Right renal cortex interstitium (tissue), 3 donors: ENCODE measurements around the gene LTN1. TPM values are rescaled to one million over a fixed set of nuclear protein-coding genes. Genes with fewer than 3 reads are reported as not detected.
"Not testable (repeated sequence)": the region's sequence is repeated elsewhere in the genome, so short reads cannot be mapped to it uniquely, and the experiment has no call there.

Experiments used
- DNase-seq, 3 donors: peaks; one replicate each; pipeline ENCODE4 v3.0.0-alpha.2; 2013; ENCODE audit warnings: low read depth in 3 of 3, low spot score in 2 of 3
- polyA plus RNA-seq, 3 donors: library from polyadenylated mRNA; unstranded; fragments of 120-200 nt; gene quantifications; one replicate each; pipeline ENCODE4 v1.2.1, GENCODE V29; 2013; ENCODE audit not compliant: insufficient read length in 3 of 3

LTN1 gene
- polyA plus RNA-seq, 3 donors: 30.5 to 35.6 (median 33.1) TPM

DNA sequence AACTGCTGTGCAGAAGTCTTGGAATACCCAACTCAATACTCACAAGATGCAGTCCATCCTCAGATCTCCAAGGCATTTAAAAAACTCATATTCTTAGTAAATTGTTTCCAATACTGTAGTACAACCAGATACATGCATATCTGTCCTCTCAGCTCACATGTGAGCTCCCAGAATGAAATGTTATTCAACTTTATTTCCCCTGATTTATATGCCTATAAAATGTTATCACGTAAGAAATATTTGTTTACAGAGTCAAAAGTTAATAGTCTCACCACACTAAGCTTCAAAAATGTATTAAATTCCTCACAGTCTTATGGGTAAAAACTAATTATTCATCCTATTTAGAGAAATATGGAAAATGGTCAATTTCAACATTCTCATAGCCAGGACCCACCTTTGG is 56.6 kb downstream of the LTN1 start:
- no peak for DNase-seq

DNA sequence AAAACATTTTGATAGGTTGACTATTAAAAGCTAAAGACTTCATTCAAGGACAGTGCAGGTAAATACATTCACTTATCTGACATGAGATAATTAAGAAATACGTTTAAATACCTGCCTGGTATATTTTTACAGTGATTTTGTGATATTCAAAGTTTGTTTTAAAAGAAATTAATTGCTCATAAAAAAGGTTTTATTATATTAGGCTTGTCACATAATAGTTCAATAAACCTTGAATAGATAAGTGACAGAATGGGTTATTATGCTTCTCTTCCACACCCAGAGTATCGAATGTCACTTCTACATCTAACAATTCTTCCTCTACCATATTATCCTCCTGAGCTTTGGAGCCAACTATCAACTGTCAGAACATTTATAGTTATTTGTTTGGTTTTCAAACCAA is 60.0 kb downstream of the LTN1 start:
- DNase-seq: no peak

DNA sequence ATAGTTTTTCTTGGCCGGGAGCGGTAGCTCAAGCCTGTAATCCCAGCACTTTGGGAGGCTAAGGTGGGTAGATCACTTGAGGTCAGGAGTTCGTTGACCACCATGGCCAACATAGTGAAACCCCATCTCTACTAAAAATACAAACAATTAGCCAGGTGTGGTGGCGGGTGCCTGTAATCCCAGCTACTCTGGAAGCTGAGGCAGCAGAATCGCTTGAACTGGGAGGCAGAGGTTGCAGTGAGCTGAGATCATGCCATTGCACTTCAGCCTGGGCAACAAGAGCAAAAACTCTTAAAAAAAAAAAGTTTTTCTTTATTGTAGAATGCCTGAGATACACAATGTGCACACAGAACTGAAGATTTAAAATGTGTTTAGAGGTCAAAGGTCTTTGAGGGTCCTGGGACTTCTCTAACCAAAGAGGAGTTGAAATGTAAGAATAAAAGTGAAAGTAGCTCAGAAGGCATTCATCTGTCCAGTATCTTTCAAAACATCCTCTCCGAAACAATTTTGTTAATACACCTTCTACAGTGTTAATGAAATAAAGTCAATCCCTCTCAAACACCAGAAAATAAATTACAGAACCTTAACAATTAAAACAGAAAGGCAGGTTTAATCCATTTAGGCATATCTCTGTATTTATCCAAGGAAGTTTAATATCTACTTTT is 60.8 kb downstream of the LTN1 start:
- not testable (repeated sequence) for DNase-seq

DNA sequence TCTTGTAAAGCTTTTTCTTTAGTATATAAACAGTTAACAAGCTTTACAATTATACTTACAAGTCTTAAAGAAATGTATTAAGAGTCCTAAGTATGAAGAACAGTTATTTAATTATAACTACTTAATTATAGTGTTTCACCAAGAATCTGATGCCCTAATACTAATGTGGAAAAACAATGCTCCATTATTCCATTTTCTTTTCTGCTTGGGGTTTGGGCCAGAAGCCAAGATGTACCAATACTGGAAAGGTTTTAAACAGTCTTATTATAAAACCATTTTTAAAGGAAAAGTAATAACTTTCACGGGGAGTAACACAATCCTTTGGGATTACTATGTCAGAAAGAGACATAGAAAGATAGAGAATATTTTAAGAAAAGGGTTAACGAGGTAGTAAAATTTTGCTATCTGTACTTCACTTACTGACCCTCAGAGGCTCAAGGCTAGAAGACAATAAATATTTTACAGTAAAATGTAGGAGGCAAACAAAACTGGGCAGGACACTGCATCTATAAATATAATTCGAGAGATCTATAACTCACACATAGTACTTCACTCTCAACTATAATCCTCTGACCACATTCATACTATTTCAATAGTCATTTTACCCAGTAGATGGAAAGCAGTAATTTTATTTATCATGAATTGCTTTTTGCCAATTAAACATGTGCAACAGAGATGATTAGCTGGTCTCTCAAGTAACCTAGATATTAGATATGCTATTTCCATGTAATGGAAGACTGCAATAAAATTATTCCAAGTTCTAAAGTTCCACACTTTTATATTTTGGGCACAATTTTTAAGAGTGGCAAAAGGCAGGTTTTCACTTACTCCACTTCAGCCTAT is 63.9 kb downstream of the LTN1 start:
- no peak for DNase-seq

DNA sequence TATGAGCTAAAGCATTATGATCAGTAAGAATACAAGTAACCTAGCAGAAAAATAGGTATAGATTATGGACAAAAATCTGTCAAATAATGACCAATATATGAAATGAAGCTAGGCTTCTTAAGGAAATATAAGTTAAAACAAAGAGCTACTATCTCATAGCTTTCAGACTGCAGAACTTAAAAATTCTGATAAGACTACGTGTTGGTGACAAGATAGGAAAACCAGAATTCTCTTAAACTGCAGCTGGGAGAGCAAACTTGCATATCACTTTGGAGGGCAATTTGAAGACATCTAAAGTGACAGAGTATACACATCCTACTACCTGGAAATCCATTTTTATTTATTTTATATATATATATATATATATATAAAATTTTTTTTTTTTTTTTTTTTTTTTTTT is 65.5 kb downstream of the LTN1 start:
- DNase-seq: no peak

GRCh38 chr21:28923439-28923975 is 69.2 kb downstream of the LTN1 start:
- DNase-seq: no peak

DNA sequence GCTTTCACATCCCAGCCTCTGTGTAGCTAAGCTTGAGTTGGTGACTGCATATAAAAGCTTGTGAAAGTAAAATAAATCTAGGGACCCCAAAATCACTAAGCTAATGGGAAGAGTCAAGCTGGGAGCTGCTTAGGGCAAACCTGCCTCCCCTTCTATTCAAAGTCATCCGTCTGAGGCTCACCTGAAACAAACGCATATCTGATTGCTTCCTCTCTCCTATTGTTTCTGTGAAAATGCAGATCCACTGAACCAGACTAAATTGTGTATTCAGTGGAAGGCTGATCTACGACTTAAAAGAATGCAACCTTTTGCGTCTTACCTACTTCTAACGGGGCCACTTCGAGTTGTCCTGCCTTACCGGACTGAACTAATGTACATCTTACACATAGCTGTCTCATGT is 70.3 kb downstream of the LTN1 start:
- no peak for DNase-seq

DNA sequence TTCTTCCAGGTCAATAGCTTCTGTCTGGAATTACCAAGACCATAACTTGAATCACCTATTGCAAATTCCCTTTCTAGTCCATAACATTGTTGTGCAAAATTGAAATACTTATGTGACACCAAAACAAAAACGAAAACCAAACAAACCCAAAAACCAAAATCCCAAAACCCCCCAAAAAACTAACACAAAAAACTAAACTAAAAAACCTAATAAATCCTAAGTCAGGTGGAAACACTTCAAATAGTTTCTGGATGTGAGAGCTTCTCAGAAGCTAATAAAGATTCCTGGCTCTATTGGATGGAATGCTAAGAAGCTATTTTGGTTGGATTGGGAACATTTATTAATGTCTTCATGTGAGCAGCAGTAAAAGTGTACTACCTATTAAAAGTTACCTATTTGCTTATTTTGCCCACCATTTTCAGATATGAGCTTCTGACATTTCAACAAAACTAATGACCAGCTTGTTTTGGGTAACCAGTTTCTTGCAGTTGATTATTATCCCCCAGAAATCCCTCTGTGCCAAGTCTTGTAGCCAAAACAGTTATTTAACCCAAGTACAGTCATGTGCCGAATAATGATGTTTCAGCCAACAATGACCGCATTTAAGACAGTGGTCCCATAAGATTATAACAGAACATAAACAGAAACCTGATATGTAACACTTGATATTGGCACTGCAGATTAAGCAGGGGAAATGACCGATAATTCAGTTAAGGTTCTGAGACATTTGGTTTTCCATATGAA is 76.4 kb downstream of the LTN1 start:
- DNase-seq: no peak

GRCh38 chr21:28913071-28913470 is 79.6 kb downstream of the LTN1 start:
- no peak for DNase-seq

- no peak for DNase-seq
Measured at GRCh38 chr21:28910280-28910887, 82.3 kb downstream of the LTN1 start.

DNA sequence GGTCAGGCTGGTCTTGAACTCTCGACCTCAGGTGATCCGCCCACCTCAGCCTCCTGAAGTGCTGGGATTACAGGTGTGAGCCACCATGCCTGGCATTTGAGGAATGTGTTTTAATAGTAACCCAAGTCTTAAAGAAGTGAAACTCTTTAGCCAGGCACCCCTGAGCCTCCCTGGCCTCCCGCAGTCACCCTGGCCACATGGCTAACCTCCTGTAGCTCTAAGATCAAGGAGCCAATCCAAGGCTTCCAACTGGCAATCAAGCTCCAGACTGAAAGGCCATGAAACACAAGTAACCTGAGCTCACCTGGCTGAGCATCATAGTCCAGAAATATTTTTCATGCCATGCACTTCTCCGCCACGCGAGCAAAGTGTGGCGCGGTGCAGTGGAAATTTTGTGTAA is 84.3 kb downstream of the LTN1 start:
- no peak for DNase-seq

DNA sequence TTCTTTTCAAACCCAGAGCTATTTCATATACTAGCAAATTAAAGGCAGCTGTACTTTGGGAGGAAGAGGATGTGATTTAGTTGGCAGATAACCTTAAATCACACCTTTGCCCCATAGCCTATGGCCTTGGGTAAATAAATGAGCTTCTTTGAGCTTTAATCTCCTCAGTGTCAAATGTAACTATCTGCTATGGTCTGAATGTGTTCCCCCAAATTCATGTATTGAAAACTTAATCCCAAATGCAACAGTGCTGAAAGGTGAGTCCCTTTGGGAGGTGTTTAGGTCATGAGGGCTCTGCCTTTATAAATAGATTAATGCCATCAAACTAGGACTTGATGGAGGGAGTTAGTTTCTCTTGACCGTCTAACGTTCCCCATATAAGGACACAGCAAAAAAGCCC is 85.8 kb downstream of the LTN1 start:
- DNase-seq: no peak

DNA sequence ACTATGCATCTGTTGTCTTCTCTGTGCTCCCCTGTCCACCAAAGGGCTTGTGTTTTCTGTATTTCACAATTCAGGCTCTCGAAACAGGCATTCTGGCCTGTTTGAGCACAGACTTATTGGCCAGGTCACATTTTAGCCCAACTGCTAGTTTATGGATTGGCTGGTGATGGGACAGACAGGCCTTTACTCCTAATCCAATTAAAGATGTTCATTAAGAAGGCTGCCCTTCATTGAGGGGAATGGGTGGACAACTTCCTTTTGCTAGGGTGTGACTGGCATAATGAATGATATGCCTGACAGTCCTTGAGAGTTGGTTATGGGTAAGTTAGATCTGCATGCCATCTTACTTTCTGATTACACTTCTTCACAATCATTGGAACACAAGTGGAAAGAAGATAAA is 86.4 kb downstream of the LTN1 start:
- no peak for DNase-seq

DNA sequence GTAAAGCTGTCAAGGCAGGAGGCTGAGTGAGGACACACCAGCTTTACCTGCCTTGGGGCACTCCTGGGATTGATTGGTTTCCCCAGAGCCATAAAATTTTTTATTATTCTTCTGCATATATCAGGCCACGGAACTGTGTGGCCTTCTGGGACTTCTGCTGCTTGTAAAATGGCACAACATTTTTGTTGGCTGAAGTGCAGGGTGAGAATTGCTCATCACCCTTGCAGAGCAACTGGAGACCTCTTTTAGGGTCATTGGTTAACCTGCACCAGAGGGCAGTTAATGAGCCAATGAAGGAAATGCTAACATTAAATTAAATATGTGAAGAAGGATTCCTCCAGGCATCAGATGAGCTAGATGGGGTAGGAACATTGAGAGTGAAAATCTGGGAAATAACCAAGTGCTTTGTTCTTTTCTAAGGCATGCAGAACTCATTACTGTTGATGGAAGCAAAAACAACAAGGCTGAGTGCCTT is 87.7 kb downstream of the LTN1 start:
- no peak for DNase-seq

DNA sequence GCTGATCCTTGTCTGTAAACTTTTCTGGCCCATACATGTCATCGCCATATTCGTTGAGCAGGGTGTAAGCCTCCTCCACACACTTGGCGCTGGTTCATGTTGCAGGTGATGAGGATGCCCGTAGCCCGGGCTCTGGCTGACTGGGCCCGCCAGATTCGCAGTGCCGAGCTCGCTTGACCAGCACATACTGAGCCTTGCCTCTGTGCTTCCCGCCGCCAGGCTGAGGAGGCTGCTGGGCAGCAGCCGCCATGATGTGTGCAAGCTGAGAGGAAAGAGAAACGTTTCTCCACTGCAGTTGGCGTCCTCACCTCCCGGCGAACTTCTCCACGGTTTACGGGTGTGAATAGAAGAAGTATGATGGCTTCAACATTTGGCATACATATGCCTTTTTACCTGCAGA is 89.2 kb downstream of the LTN1 start:
- no peak for DNase-seq

- no peak for DNase-seq
Measured at GRCh38 chr21:28900481-28900880, 92.2 kb downstream of the LTN1 start.

DNA sequence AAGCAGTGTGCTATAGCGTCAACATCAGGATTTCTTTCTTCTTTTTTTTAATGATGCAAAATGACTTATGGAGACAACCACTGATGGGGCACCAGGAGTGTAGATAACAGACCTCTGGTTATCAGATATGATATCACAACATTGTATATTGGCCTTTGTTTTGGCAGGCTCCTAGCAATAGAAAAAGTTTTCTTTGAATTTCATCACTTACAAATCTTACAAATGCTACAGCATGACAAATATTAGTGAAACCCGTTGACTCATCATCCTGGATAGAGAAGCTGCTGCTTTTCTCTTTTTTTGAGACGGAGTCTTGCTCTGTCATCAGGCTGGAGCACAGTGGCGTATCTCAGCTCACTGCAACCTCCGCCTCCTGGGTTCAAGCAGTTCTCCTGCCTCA is 92.9 kb downstream of the LTN1 start:
- no peak for DNase-seq

GRCh38 chr21:28899220-28899619 is 93.5 kb downstream of the LTN1 start:
- no peak for DNase-seq

- DNase-seq: no peak
Measured at GRCh38 chr21:28893687-28894086, 99.0 kb downstream of the LTN1 start.

DNA sequence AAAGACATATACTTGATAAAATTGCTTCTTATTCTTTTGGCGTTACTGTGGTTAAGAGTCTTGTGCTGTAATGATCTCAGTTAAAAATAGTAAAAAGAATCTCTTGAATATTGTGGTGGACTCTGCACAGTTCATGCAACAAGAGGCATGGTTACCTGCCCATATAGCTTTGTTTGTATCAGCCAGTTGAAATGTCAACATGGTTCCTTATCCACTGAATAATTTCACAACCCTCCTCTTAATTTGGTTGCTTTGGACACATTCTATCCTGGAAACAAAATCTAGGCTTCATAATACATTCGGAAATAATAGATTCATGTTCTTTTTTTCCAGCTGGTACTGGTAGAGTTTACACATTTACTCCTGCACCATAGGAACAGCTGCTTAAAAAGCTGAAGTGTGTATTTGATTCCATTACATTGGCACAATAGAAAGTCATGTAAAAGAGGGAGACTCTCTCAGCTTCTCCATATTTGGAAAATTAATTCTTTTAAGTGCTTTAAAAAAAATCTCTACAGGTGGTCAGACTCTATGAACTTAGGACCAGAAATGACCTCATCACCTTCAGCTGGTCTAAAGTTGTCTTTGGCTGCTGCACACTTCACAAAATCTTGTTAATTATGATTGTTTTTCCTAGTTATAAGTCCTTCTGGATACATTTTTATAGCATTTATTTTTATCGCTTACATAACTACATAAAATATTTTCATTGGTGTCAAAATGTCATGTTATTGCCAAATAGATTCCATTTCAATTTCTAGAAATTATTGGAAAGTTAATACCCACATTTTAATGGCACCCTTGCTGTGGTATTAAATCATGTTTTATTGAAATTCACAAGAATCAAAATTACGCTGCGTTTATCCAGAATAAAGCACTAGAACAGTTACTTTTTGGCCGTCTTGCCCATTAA is 100.2 kb downstream of the LTN1 start:
- no peak for DNase-seq
